CD4-positive, alpha-beta memory T cell (primary cell): ENCODE measurements around the gene UBQLN4. TPM values are rescaled to one million over a fixed set of nuclear protein-coding genes. Genes with fewer than 3 reads are reported as not detected.
A peak's percentile ranks its signal among the peaks of the same experiment; 100 is the strongest.

Experiments used
- CTCF ChIA-PET: fragments of 350-600 bp; sonication (Branson Sonifier 250); formaldehyde crosslinking; loops from one replicate; lab custom pipeline; 2021; ENCODE audit warnings: inconsistent platforms; ENCODE audit not compliant: partially characterized antibody; lab: Charles Lee
- POLR2A ChIA-PET: fragments of 350-600 bp; sonication (Branson Sonifier 250); formaldehyde crosslinking; loops from one replicate; lab custom pipeline; 2021; ENCODE audit not compliant: partially characterized antibody; lab: Charles Lee
- DNase-seq, 5 donors: peaks; one replicate each; pipeline versions ENCODE4 v3.0.0 to v3.0.0-alpha.2; 2020 to 2022; ENCODE audit warnings: mixed read lengths in 1 of 5
- H3K27ac ChIP-seq: one replicate; pipeline ENCODE4 v1.7.0; 2013; ENCODE audit warnings: low read depth, low read length
- H3K27me3 ChIP-seq: 2 replicates; pipeline ENCODE4 v1.7.0; 2013; ENCODE audit warnings: mild to moderate bottlenecking, low read length, moderate library complexity; ENCODE audit not compliant: insufficient read depth
- H3K36me3 ChIP-seq: 2 replicates; pipeline ENCODE4 v1.7.0; 2013; ENCODE audit warnings: mild to moderate bottlenecking, low read length, moderate library complexity; ENCODE audit not compliant: insufficient read depth
- H3K4me1 ChIP-seq: 2 replicates; pipeline ENCODE4 v1.7.0; 2013; ENCODE audit warnings: mild to moderate bottlenecking, low read length, moderate library complexity; ENCODE audit not compliant: insufficient read depth
- H3K4me3 ChIP-seq, 2 donors: one replicate each; pipeline ENCODE4 v1.7.0; 2013; ENCODE audit warnings: low read length in 2 of 2, mild to moderate bottlenecking in 1 of 2
- H3K9me3 ChIP-seq, 2 donors: one replicate each; pipeline ENCODE4 v1.7.0; 2013; ENCODE audit warnings: low read length in 2 of 2, control low read depth in 1 of 2; ENCODE audit not compliant: control insufficient read depth in 1 of 2
- H3K27ac Mint-ChIP-seq, 7 donors: one replicate each; pipeline ENCODE4 v1.8.0; 2020 to 2021; ENCODE audit warnings: mixed read lengths in 7 of 7, mild to moderate bottlenecking in 6 of 7, inconsistent platforms in 3 of 7, moderate library complexity in 3 of 7
- H3K27me3 Mint-ChIP-seq, 2 donors: one replicate each; pipeline ENCODE4 v1.8.0; 2020 to 2021; ENCODE audit warnings: mixed read lengths in 2 of 2
- H3K36me3 Mint-ChIP-seq, 2 donors: one replicate each; pipeline ENCODE4 v1.8.0; 2020 to 2021; ENCODE audit warnings: mixed read lengths in 2 of 2, inconsistent platforms in 1 of 2, mild to moderate bottlenecking in 1 of 2
- H3K4me1 Mint-ChIP-seq, 4 donors: one replicate each; pipeline ENCODE4 v1.8.0; 2020 to 2021; ENCODE audit warnings: mixed read lengths in 4 of 4, mild to moderate bottlenecking in 1 of 4
- H3K4me3 Mint-ChIP-seq, 8 donors: one replicate each; pipeline ENCODE4 v1.8.0; 2020 to 2021; ENCODE audit warnings: mixed read lengths in 8 of 8, mild to moderate bottlenecking in 7 of 8, moderate library complexity in 6 of 8, inconsistent platforms in 3 of 8
- H3K9me3 Mint-ChIP-seq, 8 donors: one replicate each; pipeline ENCODE4 v1.8.0; 2020 to 2021; ENCODE audit warnings: mixed read lengths in 8 of 8, mild to moderate bottlenecking in 5 of 8, inconsistent platforms in 3 of 8, moderate library complexity in 1 of 8
- intact Hi-C: fragments of 100-400 bp; cut with micrococcal nuclease; formaldehyde crosslinking; loops from one replicate; pipeline ENCODE4 v1.15.1; 2023
- polyA plus RNA-seq, 2 donors: library from polyadenylated mRNA; unstranded; fragments of 300-500 nt; fragmentation: Illumina TruSeq; gene quantifications; one replicate each; pipeline ENCODE4 v1.2.3, GENCODE V29; 2021
- total RNA-seq, 2 experiments: library from RNA; stranded (reverse); gene quantifications; one replicate each; pipeline ENCODE4 v1.2.3, GENCODE V29; 2021

Gene UBQLN4
- total and polyA plus RNA-seq, 4 experiments from 2014 or later = 8.9 to 39.5 (median 25.3) TPM

DNA sequence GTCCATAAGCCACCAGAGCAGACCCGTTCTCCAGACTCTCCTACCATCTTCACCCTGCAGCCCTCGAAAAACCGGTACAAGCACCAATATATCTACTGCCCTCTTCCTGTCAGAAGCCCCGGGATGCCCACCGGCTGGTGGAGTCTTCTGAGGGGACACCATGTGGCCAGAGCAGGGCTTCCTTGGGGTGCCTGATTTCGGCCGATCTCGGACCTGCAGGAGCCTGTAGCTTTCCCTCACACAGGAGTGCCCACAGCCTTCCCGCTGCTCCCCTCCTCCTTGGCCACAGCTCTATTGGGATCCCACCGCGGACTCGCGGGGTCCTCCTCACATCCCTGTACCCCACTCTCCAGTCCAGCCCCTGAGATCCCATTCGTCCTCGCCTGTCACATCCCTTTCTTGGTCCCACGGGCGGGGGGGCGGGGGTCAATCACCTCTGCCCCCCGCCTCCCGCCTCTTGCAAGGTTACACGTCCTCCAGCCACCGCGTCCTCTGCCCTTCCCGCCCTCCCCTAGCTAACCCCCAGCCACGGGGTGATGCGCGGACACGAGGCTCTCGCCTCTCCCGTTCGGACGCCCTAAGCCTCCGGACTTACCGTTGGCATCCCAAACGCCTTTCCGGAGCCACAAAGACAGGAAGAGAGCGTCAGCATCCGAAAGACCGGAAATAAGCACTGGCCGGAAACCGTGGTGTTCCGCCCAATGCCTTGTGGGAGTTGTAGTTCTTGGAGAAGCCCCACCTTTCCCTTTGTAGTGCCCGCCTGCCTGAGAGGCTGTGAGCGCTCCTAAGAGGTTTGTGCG is 33.1 kb downstream of the UBQLN4 start, which contains the start of gene SSR2:
Gene SSR2 (minus strand): TSS at position 659 of the 800 bp plus-strand sequence. CDS start 784 bp downstream, outside the sequence.
- peaks cover 0 to 2% of the 10 kb centered on the region in 2 donors for H3K27me3 Mint-ChIP-seq
- Histone ChIP-seq H3K27ac (peak within 1 kb of the TSS; percentile 77), H3K4me3 (peak within 1 kb of the TSS; percentile 78 to 81), H3K27me3 (no peaks in the 10 kb centered on the region), H3K36me3 (peaks cover 13% of the 10 kb centered on the region), H3K9me3 (no peaks in the 10 kb centered on the region), H3K4me1 (peaks cover 17% of the 10 kb centered on the region)
- peaks cover 20 to 44% (median 30%) of the 10 kb centered on the region in 4 donors for H3K4me1 Mint-ChIP-seq
- ChIA-PET POLR2A (interaction anchor here (0.6 to 1.9 kb wide), 14 partner anchors 8 to 480 kb away, joined by 3 to 11 read pairs (median 3); partner anchors contain the start of genes ARHGEF2, GON4L, KHDC4 and LAMTOR2), CTCF (interaction anchor here (0.6 to 2.0 kb wide), 4 partner anchors 11 to 152 kb away, joined by 3 to 6 read pairs (median 4); partner anchors contain the start of gene LAMTOR2)
- H3K36me3 Mint-ChIP-seq = peaks cover 20 to 30% of the 10 kb centered on the region in 2 donors
- H3K4me3 Mint-ChIP-seq = peak within 1 kb of the TSS; percentile 96 to 99 (median 99)
- DNase-seq = peak; percentile 85 to 92 (median 87)
- peak within 1 kb of the TSS; percentile 82 to 99 (median 98) for H3K27ac Mint-ChIP-seq
- intact Hi-C loops = loop anchor here (1.0 to 10.0 kb wide), 3 partner anchors 16 to 336 kb away; partner anchors contain the start of genes DAP3, UBQLN4 and YY1AP1
- H3K9me3 Mint-ChIP-seq = no peaks in the 10 kb centered on the region

DNA sequence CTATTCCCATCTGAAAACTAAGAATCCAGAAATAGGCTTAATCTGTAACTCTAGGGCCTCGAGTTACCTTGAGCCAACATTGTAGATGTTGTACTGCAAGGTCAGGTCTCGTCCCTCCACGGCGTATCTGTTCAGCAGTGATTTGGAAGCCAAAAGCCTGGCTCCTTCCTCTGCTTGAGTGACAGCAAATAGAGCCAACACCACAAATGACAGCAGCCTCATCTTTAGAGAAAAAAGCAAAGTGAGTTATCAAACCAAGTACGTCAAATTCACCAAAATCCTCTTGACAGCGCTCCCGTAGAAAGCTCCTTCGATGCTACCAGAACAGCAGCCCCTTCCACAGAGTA is 33.7 kb downstream of the UBQLN4 start:
- H3K27me3 ChIP-seq = no peaks in the 10 kb centered on the region
- peak overlapping the region; percentile 78 to 81 for H3K4me3 ChIP-seq
- intact Hi-C loops = loop anchor here (1.0 to 10.0 kb wide), 3 partner anchors 15 to 335 kb away; partner anchors contain the start of genes DAP3, UBQLN4 and YY1AP1
- H3K4me3 Mint-ChIP-seq = peak overlapping the region; percentile 96 to 99 (median 99)
- H3K36me3 ChIP-seq = peaks cover 16% of the 10 kb centered on the region
- H3K4me1 Mint-ChIP-seq = peaks cover 20 to 44% (median 29%) of the 10 kb centered on the region in 4 donors
- no peak for DNase-seq
- no peaks in the 10 kb centered on the region for H3K27me3 Mint-ChIP-seq
- H3K9me3 Mint-ChIP-seq = no peaks in the 10 kb centered on the region
- no peaks in the 10 kb centered on the region for H3K9me3 ChIP-seq
- H3K27ac Mint-ChIP-seq = peak overlapping the region; percentile 82 to 99 (median 98)
- ChIA-PET POLR2A (interaction anchor here (1.0 to 1.9 kb wide), 6 partner anchors 16 to 193 kb away, joined by 3 to 11 read pairs (median 4); partner anchors contain the start of genes ARHGEF2, GON4L, LAMTOR2 and PMF1), CTCF (interaction anchor here (1.0 to 2.0 kb wide), 2 partner anchors 12 to 34 kb away, joined by 3 to 6 read pairs; partner anchors contain the start of gene LAMTOR2)
- peaks cover 21 to 30% of the 10 kb centered on the region in 2 donors for H3K36me3 Mint-ChIP-seq
- peak overlapping the region; percentile 77 for H3K27ac ChIP-seq
- peaks cover 17% of the 10 kb centered on the region for H3K4me1 ChIP-seq

GRCh38 chr1:156014829-156015228 is 38.8 kb downstream of the UBQLN4 start:
- CTCF ChIA-PET = interaction anchor here (1.1 kb wide), 1 partner anchor 11 kb away, joined by 3 read pairs; no protein-coding TSS in a partner anchor
- Mint-ChIP-seq H3K27ac (peak overlapping the region in 2 of 7 donors; percentile 47 to 62), H3K36me3 (peaks cover 48 to 66% of the 10 kb centered on the region in 2 donors), H3K9me3 (no peaks in the 10 kb centered on the region), H3K4me3 (no peak overlapping the region), H3K27me3 (no peaks in the 10 kb centered on the region), H3K4me1 (peaks cover 19 to 37% (median 22%) of the 10 kb centered on the region in 4 donors)
- no peak for DNase-seq
- Histone ChIP-seq H3K9me3 (no peaks in the 10 kb centered on the region), H3K4me1 (peaks cover 12% of the 10 kb centered on the region), H3K4me3 (no peak overlapping the region), H3K27ac (no peak overlapping the region), H3K36me3 (peaks cover 56% of the 10 kb centered on the region), H3K27me3 (no peaks in the 10 kb centered on the region)
- intact Hi-C loops = no loop called here
- POLR2A ChIA-PET = interaction anchor here (1.5 to 2.1 kb wide), 2 partner anchors 10 to 37 kb away, joined by 5 to 7 read pairs; partner anchors contain the start of gene ARHGEF2

DNA sequence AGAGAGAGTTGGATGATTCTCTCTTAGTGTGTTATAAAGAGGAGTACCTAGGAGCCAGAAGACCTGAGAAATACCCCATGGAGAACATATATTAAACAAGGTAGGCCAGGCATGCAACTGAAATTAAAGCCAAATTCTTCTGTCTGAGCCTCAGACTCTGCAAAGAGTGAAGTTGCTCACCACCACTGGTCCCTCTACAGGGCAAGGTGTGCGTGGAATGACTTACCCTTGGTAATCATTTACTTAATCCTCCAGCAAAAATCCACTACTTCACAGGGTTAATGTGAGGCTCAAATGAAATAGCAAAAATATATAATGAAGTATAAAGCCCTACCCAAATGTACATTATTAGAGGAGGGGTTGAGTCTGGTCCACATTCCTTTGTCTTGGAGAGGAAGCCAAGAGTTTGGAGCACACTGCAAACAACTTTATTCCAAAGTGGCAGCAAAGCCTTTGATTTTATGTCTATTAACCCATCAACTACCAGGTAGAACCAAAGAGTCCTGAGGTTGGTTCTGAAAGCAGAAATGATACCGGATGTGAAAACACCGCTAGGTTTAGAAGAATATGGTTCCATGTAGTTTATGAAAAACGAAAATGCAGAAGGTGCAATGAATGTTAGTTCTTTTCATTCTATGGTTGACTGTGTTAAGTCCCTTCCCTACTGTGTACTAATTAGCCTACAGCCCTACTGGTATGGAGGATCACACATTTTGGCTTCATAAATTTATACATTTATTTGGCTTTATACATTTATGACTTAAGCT is 41.4 kb downstream of the UBQLN4 start:
- CTCF ChIA-PET = no interaction called here
- DNase-seq = no peak
- peaks cover 13 to 31% (median 21%) of the 10 kb centered on the region in 4 donors for H3K4me1 Mint-ChIP-seq
- Histone ChIP-seq H3K9me3 (no peaks in the 10 kb centered on the region), H3K27ac (no peak overlapping the region), H3K27me3 (no peaks in the 10 kb centered on the region), H3K4me1 (peaks cover 3% of the 10 kb centered on the region), H3K36me3 (peaks cover 56% of the 10 kb centered on the region), H3K4me3 (no peak overlapping the region)
- peak overlapping the region in 4 of 7 donors; percentile 4 to 73 (median 32) for H3K27ac Mint-ChIP-seq
- no peaks in the 10 kb centered on the region for H3K9me3 Mint-ChIP-seq
- H3K27me3 Mint-ChIP-seq = no peaks in the 10 kb centered on the region
- intact Hi-C loops = no loop called here
- POLR2A ChIA-PET = no interaction called here
- no peak overlapping the region for H3K4me3 Mint-ChIP-seq
- peaks cover 48 to 69% of the 10 kb centered on the region in 2 donors for H3K36me3 Mint-ChIP-seq

DNA sequence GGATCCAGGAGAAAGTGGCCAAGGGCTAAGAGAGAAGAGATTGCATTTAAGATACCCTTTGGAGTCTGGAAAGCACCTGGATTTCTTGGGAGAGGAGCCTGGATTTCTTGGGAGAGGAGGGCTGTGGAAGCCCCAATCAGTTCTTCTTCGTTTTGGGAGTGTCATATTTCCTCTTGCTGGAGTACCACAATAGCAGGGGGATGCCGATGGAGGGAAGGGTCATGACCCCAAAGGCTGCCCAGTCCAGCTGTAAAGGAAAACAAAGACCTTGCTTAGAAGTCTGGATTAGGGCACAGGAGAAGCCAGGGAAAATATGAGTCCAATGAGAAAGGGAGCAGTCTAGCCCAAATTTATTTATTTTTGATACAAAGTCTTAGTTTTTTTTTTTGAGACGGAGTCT is 44.2 kb downstream of the UBQLN4 start:
- CTCF ChIA-PET = interaction anchor here (1.0 kb wide), 1 partner anchor 20 kb away, joined by 3 read pairs; no protein-coding TSS in a partner anchor
- intact Hi-C loops = loop anchor here (5.0 kb wide), 1 partner anchor 43 kb away; the partner anchor contains the start of genes LAMTOR2 and UBQLN4

DNA sequence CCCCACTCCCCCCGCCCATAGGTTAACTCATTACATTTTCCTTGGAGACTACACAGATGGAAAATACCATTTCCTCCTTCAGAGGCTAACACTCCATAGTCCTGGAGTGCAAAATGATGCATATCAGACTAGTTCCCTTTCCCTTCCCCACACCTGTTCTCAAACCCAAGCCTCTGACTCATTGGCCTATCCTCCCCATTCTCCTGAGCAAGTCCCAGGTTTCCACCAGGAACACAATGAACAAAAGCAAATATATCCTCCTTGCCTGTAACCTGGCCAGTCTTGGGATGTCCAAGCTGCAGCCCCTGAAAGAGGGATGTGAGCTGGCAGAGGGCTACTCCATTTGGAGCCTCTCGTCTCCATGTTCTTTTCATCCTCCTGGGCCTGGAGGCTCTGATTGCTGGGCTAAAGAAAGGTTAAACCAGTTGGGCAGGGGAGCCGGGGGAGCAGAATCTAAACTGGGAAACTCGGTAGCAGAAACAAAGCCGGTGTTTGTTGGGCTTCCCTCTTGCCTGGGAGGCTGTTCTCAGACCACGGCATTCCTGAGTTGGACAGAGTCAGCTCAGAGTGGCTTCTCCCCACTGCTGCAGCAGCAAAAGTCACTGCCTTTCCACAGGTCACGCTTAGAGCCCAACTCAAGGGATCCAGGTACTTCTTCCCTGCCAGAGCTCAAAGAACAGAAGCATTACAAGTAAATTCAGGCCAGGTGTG is 46.8 kb downstream of the UBQLN4 start:
- H3K4me3 ChIP-seq = no peak overlapping the region
- peak overlapping the region in 6 of 7 donors; percentile 52 to 68 (median 58) for H3K27ac Mint-ChIP-seq
- H3K36me3 ChIP-seq = peaks cover 25% of the 10 kb centered on the region
- peaks cover 22% of the 10 kb centered on the region for H3K4me1 ChIP-seq
- H3K36me3 Mint-ChIP-seq = peaks cover 27 to 31% of the 10 kb centered on the region in 2 donors
- H3K4me1 Mint-ChIP-seq = peaks cover 20 to 60% (median 33%) of the 10 kb centered on the region in 4 donors
- H3K27me3 Mint-ChIP-seq = no peaks in the 10 kb centered on the region
- peak overlapping the region in 1 of 8 donors; percentile 46 for H3K4me3 Mint-ChIP-seq
- intact Hi-C loops = loop anchor here (5.0 kb wide), 1 partner anchor 45 kb away; the partner anchor contains the start of genes LAMTOR2 and UBQLN4
- no peak for DNase-seq
- no peak overlapping the region for H3K27ac ChIP-seq
- H3K27me3 ChIP-seq = no peaks in the 10 kb centered on the region
- H3K9me3 Mint-ChIP-seq = no peaks in the 10 kb centered on the region
- CTCF ChIA-PET = interaction anchor here (0.8 to 1.7 kb wide), 2 partner anchors 16 to 60 kb away, joined by 3 to 5 read pairs; no protein-coding TSS in a partner anchor
- no peaks in the 10 kb centered on the region for H3K9me3 ChIP-seq
- POLR2A ChIA-PET = interaction anchor here (0.6 kb wide), 1 partner anchor 88 kb away, joined by 4 read pairs; no protein-coding TSS in a partner anchor

More for the DNA sequence above, 44.2 kb downstream of the UBQLN4 start:
- Mint-ChIP-seq H3K4me3 (no peak overlapping the region), H3K36me3 (peaks cover 36 to 55% of the 10 kb centered on the region in 2 donors), H3K9me3 (no peaks in the 10 kb centered on the region), H3K4me1 (peaks cover 23 to 49% (median 31%) of the 10 kb centered on the region in 4 donors), H3K27me3 (no peaks in the 10 kb centered on the region), H3K27ac (peak overlapping the region in 1 of 7 donors; percentile 57)
- no peaks in the 10 kb centered on the region for H3K9me3 ChIP-seq
- peaks cover 45% of the 10 kb centered on the region for H3K36me3 ChIP-seq
- H3K27ac ChIP-seq = no peak overlapping the region
- no peak overlapping the region for H3K4me3 ChIP-seq
- no peak for DNase-seq
- no peaks in the 10 kb centered on the region for H3K27me3 ChIP-seq
- POLR2A ChIA-PET = no interaction called here
- peaks cover 24% of the 10 kb centered on the region for H3K4me1 ChIP-seq
